ENCODE results near the gene MED12.

MED12 gene

DNA sequence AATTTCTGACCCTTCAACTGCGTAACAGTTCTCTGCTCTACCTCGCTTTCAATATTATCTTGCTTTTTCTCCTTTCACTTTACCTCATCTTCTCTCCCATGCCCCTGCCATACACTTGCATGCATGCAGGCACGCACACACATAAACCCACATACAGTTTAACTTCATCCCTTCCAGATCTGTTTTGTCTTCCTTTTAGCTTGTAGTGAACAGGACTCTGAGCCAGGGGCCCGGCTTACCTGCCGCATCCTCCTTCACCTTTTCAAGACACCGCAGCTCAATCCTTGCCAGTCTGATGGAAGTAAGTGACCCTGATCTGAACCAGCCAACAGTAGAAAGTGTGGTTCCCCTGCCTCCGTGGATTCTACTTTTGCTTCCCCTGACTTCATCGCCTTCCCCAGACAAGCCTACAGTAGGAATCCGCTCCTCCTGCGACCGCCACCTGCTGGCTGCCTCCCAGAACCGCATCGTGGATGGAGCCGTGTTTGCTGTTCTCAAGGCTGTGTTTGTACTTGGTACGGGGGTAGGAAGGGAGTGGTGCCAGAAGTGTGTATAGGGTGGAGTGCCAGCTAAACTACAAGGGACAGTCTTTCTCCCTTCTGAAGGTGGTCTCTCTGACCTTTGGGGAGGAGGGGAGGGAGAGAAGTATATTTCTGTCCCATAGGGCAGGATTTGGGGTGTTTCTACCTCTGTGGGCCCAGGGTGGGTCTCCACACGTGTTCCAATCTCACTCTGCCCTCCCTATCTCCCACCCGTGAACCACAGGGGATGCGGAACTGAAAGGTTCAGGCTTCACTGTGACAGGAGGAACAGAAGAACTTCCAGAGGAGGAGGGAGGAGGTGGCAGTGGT, 10.7 kb downstream of the MED12 start:
- Histone ChIP-seq H3K23ac (ENCODE audit: low read depth, low read length, poor library complexity) (no peak overlapping the region), H2BK120ac (ENCODE audit: low read depth, low read length) (no peak overlapping the region), H2AFZ (ENCODE audit: low read length) (no peak overlapping the region), H2BK12ac (ENCODE audit: low read length) (no peak overlapping the region), H3K27ac (replicated peaks; ENCODE audit: low read length) (no peak overlapping the region), H3K14ac (ENCODE audit: low read length) (no peak overlapping the region), H3K4me3 (ENCODE audit: low read length in 2 of 2) (no peak overlapping the region), H3K4ac (ENCODE audit: low read length) (no peak overlapping the region), H3K79me1 (ENCODE audit: low read depth, low read length) (peaks cover 2% of the 10 kb centered on the region), H3K36me3 (replicated peaks in 1 of 2; ENCODE audit: control insufficient read depth in 2 of 2, insufficient read depth in 2 of 2, low read length in 2 of 2) (peaks cover 62 to 91% of the 10 kb centered on the region in 2 donors), H3K18ac (ENCODE audit: low read length) (no peak overlapping the region), H3K4me2 (ENCODE audit: insufficient read depth, low read length, poor library complexity, severe bottlenecking) (no peak overlapping the region), H2BK5ac (ENCODE audit: low read length) (no peak overlapping the region), H3K4me1 (ENCODE audit: control insufficient read depth in 2 of 2, insufficient read depth in 1 of 2, low read depth in 1 of 2, low read length in 2 of 2) (peaks cover 0 to 3% of the 10 kb centered on the region in 2 donors), H2BK15ac (ENCODE audit: low read length) (no peak overlapping the region), H3K9ac (ENCODE audit: low read depth, low read length, poor library complexity) (no peak overlapping the region), H4K8ac (ENCODE audit: low read depth, low read length) (no peak overlapping the region), H2AK5ac (ENCODE audit: low read depth, low read length) (no peak overlapping the region), H3K27me3 (ENCODE audit: control insufficient read depth in 3 of 3, insufficient read depth in 3 of 3, low read depth in 1 of 3, low read length in 3 of 3) (no peaks in the 10 kb centered on the region), H3K9me3 (replicated peaks in 1 of 2; ENCODE audit: control insufficient read depth in 2 of 2, insufficient read depth in 1 of 2, low read depth in 1 of 2, low read length in 2 of 2) (no peaks in the 10 kb centered on the region), H4K91ac (ENCODE audit: low read depth, low read length, poor library complexity) (no peak overlapping the region)
- WGBS, 2 donors (ENCODE audit: extremely low coverage in 2 of 2, insufficient read length in 2 of 2, insufficient replicate concordance in 1 of 2), result no CpG with 5 or more reads among the region's 18 CpGs
- no peak for DNase-seq (ENCODE audit: low spot score)

DNA sequence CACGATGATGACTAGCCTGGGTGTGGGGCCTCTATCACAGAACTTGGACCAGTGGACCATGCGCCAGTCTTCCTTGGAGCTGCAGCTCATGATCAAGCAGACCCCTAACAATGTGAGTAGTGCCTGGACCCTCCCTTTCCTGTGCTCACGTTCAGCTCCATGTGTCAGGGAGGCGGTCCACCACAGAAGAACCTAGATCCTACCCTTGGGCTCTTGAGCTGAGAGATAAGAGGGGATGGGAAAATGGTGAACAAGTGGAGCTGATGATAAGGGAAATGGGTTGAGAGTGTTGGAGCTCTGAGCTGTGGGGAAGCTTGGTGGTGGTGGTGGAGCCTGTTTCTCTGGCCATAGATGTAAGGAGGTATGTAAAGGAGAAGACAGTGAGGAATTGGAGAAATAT, 13.1 kb downstream of the MED12 start:
- no peak overlapping the region for H3K4me3 ChIP-seq (ENCODE audit: low read length in 2 of 2)
- no peaks in the 10 kb centered on the region for H3K27me3 ChIP-seq (ENCODE audit: control insufficient read depth in 3 of 3, insufficient read depth in 3 of 3, low read depth in 1 of 3, low read length in 3 of 3)
- peaks cover 49 to 92% of the 10 kb centered on the region in 2 donors for H3K36me3 ChIP-seq (replicated peaks in 1 of 2; ENCODE audit: control insufficient read depth in 2 of 2, insufficient read depth in 2 of 2, low read length in 2 of 2)
- no peak overlapping the region for H3K4ac ChIP-seq (ENCODE audit: low read length)
- H4K91ac ChIP-seq (ENCODE audit: low read depth, low read length, poor library complexity), result no peak overlapping the region
- H3K79me1 ChIP-seq (ENCODE audit: low read depth, low read length), result peaks cover 5% of the 10 kb centered on the region
- no peak overlapping the region for H3K18ac ChIP-seq (ENCODE audit: low read length)
- WGBS, 2 donors (ENCODE audit: extremely low coverage in 2 of 2, insufficient read length in 2 of 2, insufficient replicate concordance in 1 of 2), result no CpG with 5 or more reads among the region's 4 CpGs
- H3K4me1 ChIP-seq (ENCODE audit: control insufficient read depth in 2 of 2, insufficient read depth in 1 of 2, low read depth in 1 of 2, low read length in 2 of 2), result peaks cover 0 to 3% of the 10 kb centered on the region in 2 donors
- H3K27ac ChIP-seq (replicated peaks; ENCODE audit: low read length), result no peak overlapping the region
- H2AFZ ChIP-seq (ENCODE audit: low read length), result no peak overlapping the region
- H2BK12ac ChIP-seq (ENCODE audit: low read length), result no peak overlapping the region
- H2BK15ac ChIP-seq (ENCODE audit: low read length), result no peak overlapping the region
- no peak overlapping the region for H3K23ac ChIP-seq (ENCODE audit: low read depth, low read length, poor library complexity)
- no peak for DNase-seq (ENCODE audit: low spot score)
- H2BK5ac ChIP-seq (ENCODE audit: low read length), result no peak overlapping the region
- no peak overlapping the region for H3K14ac ChIP-seq (ENCODE audit: low read length)
- no peak overlapping the region for H3K4me2 ChIP-seq (ENCODE audit: insufficient read depth, low read length, poor library complexity, severe bottlenecking)
- H3K9me3 ChIP-seq (replicated peaks in 1 of 2; ENCODE audit: control insufficient read depth in 2 of 2, insufficient read depth in 1 of 2, low read depth in 1 of 2, low read length in 2 of 2), result no peaks in the 10 kb centered on the region
- H2AK5ac ChIP-seq (ENCODE audit: low read depth, low read length), result no peak overlapping the region
- H4K8ac ChIP-seq (ENCODE audit: low read depth, low read length), result no peak overlapping the region
- no peak overlapping the region for H2BK120ac ChIP-seq (ENCODE audit: low read depth, low read length)
- H3K9ac ChIP-seq (ENCODE audit: low read depth, low read length, poor library complexity), result no peak overlapping the region

DNA sequence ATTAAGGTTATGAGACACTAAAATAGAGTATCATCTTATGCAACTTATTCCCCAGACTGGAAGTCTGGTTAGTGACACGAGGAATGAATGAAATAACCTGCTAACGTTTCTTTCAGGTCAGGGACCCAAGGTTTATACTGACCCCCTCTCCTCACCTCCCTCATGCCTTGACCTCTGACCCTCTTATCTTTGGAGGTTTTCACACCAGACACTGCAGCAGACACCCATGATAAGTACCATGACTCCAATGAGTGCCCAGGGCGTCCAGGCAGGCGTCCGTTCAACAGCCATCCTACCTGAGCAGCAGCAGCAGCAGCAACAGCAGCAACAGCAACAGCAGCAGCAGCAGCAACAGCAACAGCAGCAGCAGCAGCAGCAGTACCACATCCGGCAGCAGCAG, 22.0 kb downstream of the MED12 start:
- DNase-seq (ENCODE audit: low spot score), result no peak
- no peak overlapping the region for H3K4ac ChIP-seq (ENCODE audit: low read length)
- no peak overlapping the region for H2BK5ac ChIP-seq (ENCODE audit: low read length)
- no peak overlapping the region for H2BK120ac ChIP-seq (ENCODE audit: low read depth, low read length)
- H2BK12ac ChIP-seq (ENCODE audit: low read length), result no peak overlapping the region
- no peak overlapping the region for H4K91ac ChIP-seq (ENCODE audit: low read depth, low read length, poor library complexity)
- H3K27me3 ChIP-seq (ENCODE audit: control insufficient read depth in 3 of 3, insufficient read depth in 3 of 3, low read depth in 1 of 3, low read length in 3 of 3), result no peaks in the 10 kb centered on the region
- peaks cover 22 to 71% of the 10 kb centered on the region in 2 donors for H3K36me3 ChIP-seq (replicated peaks in 1 of 2; ENCODE audit: control insufficient read depth in 2 of 2, insufficient read depth in 2 of 2, low read length in 2 of 2)
- no peak overlapping the region for H3K18ac ChIP-seq (ENCODE audit: low read length)
- H3K23ac ChIP-seq (ENCODE audit: low read depth, low read length, poor library complexity), result no peak overlapping the region
- H2AFZ ChIP-seq (ENCODE audit: low read length), result no peak overlapping the region
- H3K4me3 ChIP-seq (ENCODE audit: low read length in 2 of 2), result no peak overlapping the region
- peaks cover 1 to 2% of the 10 kb centered on the region in 2 donors for H3K4me1 ChIP-seq (ENCODE audit: control insufficient read depth in 2 of 2, insufficient read depth in 1 of 2, low read depth in 1 of 2, low read length in 2 of 2)
- H3K9me3 ChIP-seq (replicated peaks in 1 of 2; ENCODE audit: control insufficient read depth in 2 of 2, insufficient read depth in 1 of 2, low read depth in 1 of 2, low read length in 2 of 2), result no peaks in the 10 kb centered on the region
- no peak overlapping the region for H3K9ac ChIP-seq (ENCODE audit: low read depth, low read length, poor library complexity)
- H3K4me2 ChIP-seq (ENCODE audit: insufficient read depth, low read length, poor library complexity, severe bottlenecking), result no peak overlapping the region
- H3K27ac ChIP-seq (replicated peaks; ENCODE audit: low read length), result no peak overlapping the region
- H4K8ac ChIP-seq (ENCODE audit: low read depth, low read length), result no peak overlapping the region
- no CpG with 5 or more reads among the region's 6 CpGs for WGBS, 2 donors (ENCODE audit: extremely low coverage in 2 of 2, insufficient read length in 2 of 2, insufficient replicate concordance in 1 of 2)
- no peak overlapping the region for H2BK15ac ChIP-seq (ENCODE audit: low read length)
- H3K79me1 ChIP-seq (ENCODE audit: low read depth, low read length), result no peaks in the 10 kb centered on the region
- H2AK5ac ChIP-seq (ENCODE audit: low read depth, low read length), result no peak overlapping the region
- H3K14ac ChIP-seq (ENCODE audit: low read length), result no peak overlapping the region

DNA sequence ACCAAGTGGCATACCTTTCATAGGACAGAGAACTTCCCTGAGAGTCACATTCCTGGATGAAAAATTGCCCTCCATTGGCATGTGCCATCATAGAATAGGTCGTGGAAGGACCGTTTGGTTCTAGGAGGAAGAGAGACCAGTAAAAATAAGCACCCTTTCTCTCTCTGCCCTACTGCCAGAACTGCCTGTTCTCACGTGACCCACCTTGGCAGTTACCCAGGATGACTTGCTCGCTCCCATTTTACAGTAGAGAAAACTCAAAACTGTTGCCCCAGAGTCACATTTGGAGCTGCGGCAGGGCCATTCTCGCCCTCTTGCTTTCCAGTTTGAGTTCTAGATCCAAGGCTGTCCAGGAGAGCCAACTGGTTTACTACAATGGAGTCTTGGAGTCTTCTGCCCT, 25.1 kb downstream of the MED12 start:
- Histone ChIP-seq H3K4me2 (ENCODE audit: insufficient read depth, low read length, poor library complexity, severe bottlenecking) (no peak overlapping the region), H3K36me3 (replicated peaks in 1 of 2; ENCODE audit: control insufficient read depth in 2 of 2, insufficient read depth in 2 of 2, low read length in 2 of 2) (peaks cover 8 to 40% of the 10 kb centered on the region in 2 donors), H3K27me3 (ENCODE audit: control insufficient read depth in 3 of 3, insufficient read depth in 3 of 3, low read depth in 1 of 3, low read length in 3 of 3) (no peaks in the 10 kb centered on the region), H2AK5ac (ENCODE audit: low read depth, low read length) (no peak overlapping the region), H3K27ac (replicated peaks; ENCODE audit: low read length) (no peak overlapping the region), H2BK5ac (ENCODE audit: low read length) (no peak overlapping the region), H3K18ac (ENCODE audit: low read length) (no peak overlapping the region), H4K8ac (ENCODE audit: low read depth, low read length) (no peak overlapping the region), H3K79me1 (ENCODE audit: low read depth, low read length) (peaks cover 8% of the 10 kb centered on the region), H3K9ac (ENCODE audit: low read depth, low read length, poor library complexity) (no peak overlapping the region), H4K91ac (ENCODE audit: low read depth, low read length, poor library complexity) (no peak overlapping the region), H3K23ac (ENCODE audit: low read depth, low read length, poor library complexity) (no peak overlapping the region), H2AFZ (ENCODE audit: low read length) (no peak overlapping the region), H2BK120ac (ENCODE audit: low read depth, low read length) (no peak overlapping the region), H2BK12ac (ENCODE audit: low read length) (no peak overlapping the region), H3K9me3 (replicated peaks in 1 of 2; ENCODE audit: control insufficient read depth in 2 of 2, insufficient read depth in 1 of 2, low read depth in 1 of 2, low read length in 2 of 2) (no peaks in the 10 kb centered on the region), H2BK15ac (ENCODE audit: low read length) (no peak overlapping the region), H3K4me3 (ENCODE audit: low read length in 2 of 2) (no peak overlapping the region), H3K4me1 (ENCODE audit: control insufficient read depth in 2 of 2, insufficient read depth in 1 of 2, low read depth in 1 of 2, low read length in 2 of 2) (peaks cover 8 to 13% of the 10 kb centered on the region in 2 donors), H3K4ac (ENCODE audit: low read length) (no peak overlapping the region), H3K14ac (ENCODE audit: low read length) (no peak overlapping the region)
- no CpG with 5 or more reads among the region's 6 CpGs for WGBS, 2 donors (ENCODE audit: extremely low coverage in 2 of 2, insufficient read length in 2 of 2, insufficient replicate concordance in 1 of 2)
- DNase-seq (ENCODE audit: low spot score), result no peak
